Heart left ventricle (tissue), 13 donors: ENCODE results near the gene EML6.

Experiments used
- CTCF ChIP-seq, 12 donors: fragments of 200-600 bp; sonication (generic) in 4 of 12; IDR thresholded peaks; one replicate each; pipeline versions ENCODE4 v1.5.0 to v1.8.0; 2018 to 2022; ENCODE audit warnings: antibody characterized with exemption in 12 of 12, mild to moderate bottlenecking in 5 of 12
- POLR2A ChIP-seq, 2 donors: fragments of 450-650 bp; IDR thresholded peaks; one replicate each; pipeline ENCODE4 v1.6.1; 2017; ENCODE audit warnings: antibody characterized with exemption in 2 of 2, mild to moderate bottlenecking in 2 of 2, moderate library complexity in 2 of 2
- donor health status: ischemic (EF 13 %, LVEDD 7.1; RV severe dilation, severe dysfunction).
- donor health status: DM: no; HTN: yes; CAD: no.
- donor health status: DM: no; HTN: no; CAD: no.
- donor health status: ischemic (EF 25% LVEDD 6.9; RV normal size, moderate dysfunction).
- donor health status: ischemic (EF 25% LVEDD 5.7; RV mildly dilated, moderate dysfunction).
- donor health status: ischemic (EF 35%, LVEDD 5.7; RV mildly dilated, moderate dysfunction).
- donor health status: nonischemic (EF 11% LVEDD 7.7; RV severe dilation, severe dysfunction).
- donor health status: DM: yes; HTN: yes; CAD: no.
- donor health status: PGD.
- donor health status: ischemic (EF 29% LVEDD 5.4; RV normal size, mild dysfunction).
- donor health status: nonischemic (EF 23%, LVEDD 6.1; RV moderate dilation, normal function).

- TF ChIP-seq CTCF (IDR thresholded peaks at IDR 0.05): no peak
- no peak for TF ChIP-seq POLR2A (IDR thresholded peaks at IDR 0.05)
Observed at GRCh38 chr2:54902763-54903162, 179.3 kb downstream of the EML6 start.
